Lung (tissue), 12 donors: Measurements from ENCODE around the gene KIAA2012. TPM values are rescaled to one million over a fixed set of nuclear protein-coding genes. Genes with fewer than 3 reads are reported as not detected.

Source experiments
- ATAC-seq: fragments of 200-7000 bp; cut with Tn5 transposase; one replicate; pipeline ENCODE4 v1.9.1; 2020; ENCODE audit warnings: moderate number of reproducible peaks; ENCODE audit not compliant: insufficient read depth, low FRiP score
- DNase-seq, 3 donors: peaks; one replicate each; pipeline ENCODE4 v3.0.0-alpha.2; 2013 to 2017
- H3K27ac ChIP-seq, 2 donors: one replicate each; pipeline ENCODE4 v1.5.1; 2013; ENCODE audit warnings: mild to moderate bottlenecking in 2 of 2, moderate library complexity in 2 of 2, control low read depth in 1 of 2, inconsistent platforms in 1 of 2, low read depth in 1 of 2, low read length in 1 of 2
- H3K27me3 ChIP-seq, 3 donors: one replicate each; pipeline ENCODE4 v1.5.1; 2013; ENCODE audit warnings: low read length in 2 of 3; ENCODE audit not compliant: control insufficient read depth in 3 of 3, insufficient read depth in 3 of 3
- H3K36me3 ChIP-seq, 4 donors: one replicate each; pipeline ENCODE4 v1.5.1; 2013; ENCODE audit warnings: low read length in 4 of 4, mild to moderate bottlenecking in 1 of 4, moderate library complexity in 1 of 4; ENCODE audit not compliant: control insufficient read depth in 4 of 4, insufficient read depth in 4 of 4
- H3K4me1 ChIP-seq, 5 donors: one replicate each; pipeline ENCODE4 v1.5.1; 2013; ENCODE audit warnings: low read length in 5 of 5, mild to moderate bottlenecking in 2 of 5, moderate library complexity in 1 of 5; ENCODE audit not compliant: control insufficient read depth in 5 of 5, insufficient read depth in 5 of 5
- H3K4me3 ChIP-seq: one replicate; pipeline ENCODE4 v1.5.1; 2013; ENCODE audit warnings: mild to moderate bottlenecking, control low read depth, moderate library complexity
- H3K9ac ChIP-seq, 2 donors: one replicate each; pipeline ENCODE4 v1.5.1; 2013; ENCODE audit warnings: low read length in 2 of 2, control low read depth in 1 of 2; ENCODE audit not compliant: insufficient read depth in 1 of 2
- H3K9me3 ChIP-seq, 4 donors: one replicate each; pipeline ENCODE4 v1.5.1; 2013; ENCODE audit warnings: low read length in 3 of 4, mild to moderate bottlenecking in 1 of 4, moderate library complexity in 1 of 4; ENCODE audit not compliant: control insufficient read depth in 4 of 4, insufficient read depth in 3 of 4
- CTCF ChIP-seq: IDR thresholded peaks from 2 replicates; pipeline ENCODE4 v1.5.1; 2012; ENCODE audit warnings: mild to moderate bottlenecking; ENCODE audit errors: control extremely low read depth, extremely low read depth
- WGBS, 2 donors: extraction: QIAGEN DNeasy Blood & Tissue Kit; methylation state at CpG; one replicate each; pipeline ENCODE4 v1.1.7; 2013; 5-methylcytosine and 5-hydroxymethylcytosine counted together
- polyA plus RNA-seq, 2 donors: library from polyadenylated mRNA; stranded (reverse); fragments of 200-250 nt; gene quantifications; one replicate each; pipeline ENCODE4 v1.2.1, GENCODE V29; 2013
- total RNA-seq, 2 donors: library from RNA; depleted of rRNA in 1 of 2; stranded (reverse); fragments of >200 nt in 1 of 2; gene quantifications; one replicate each; pipeline ENCODE4 v1.2.1, GENCODE V29; 2014 to 2021
- donor health status: control.
- donor health status: control.
- donor health status: Bipolar disorder and iron deficiency.
- donor health status: healthy.
- donor health status: DM: yes; HTN: yes; CAD: no.

KIAA2012 gene
- total and polyA plus RNA-seq, 4 donors, result 0.69 to 8.5 (median 3.6) TPM

DNA sequence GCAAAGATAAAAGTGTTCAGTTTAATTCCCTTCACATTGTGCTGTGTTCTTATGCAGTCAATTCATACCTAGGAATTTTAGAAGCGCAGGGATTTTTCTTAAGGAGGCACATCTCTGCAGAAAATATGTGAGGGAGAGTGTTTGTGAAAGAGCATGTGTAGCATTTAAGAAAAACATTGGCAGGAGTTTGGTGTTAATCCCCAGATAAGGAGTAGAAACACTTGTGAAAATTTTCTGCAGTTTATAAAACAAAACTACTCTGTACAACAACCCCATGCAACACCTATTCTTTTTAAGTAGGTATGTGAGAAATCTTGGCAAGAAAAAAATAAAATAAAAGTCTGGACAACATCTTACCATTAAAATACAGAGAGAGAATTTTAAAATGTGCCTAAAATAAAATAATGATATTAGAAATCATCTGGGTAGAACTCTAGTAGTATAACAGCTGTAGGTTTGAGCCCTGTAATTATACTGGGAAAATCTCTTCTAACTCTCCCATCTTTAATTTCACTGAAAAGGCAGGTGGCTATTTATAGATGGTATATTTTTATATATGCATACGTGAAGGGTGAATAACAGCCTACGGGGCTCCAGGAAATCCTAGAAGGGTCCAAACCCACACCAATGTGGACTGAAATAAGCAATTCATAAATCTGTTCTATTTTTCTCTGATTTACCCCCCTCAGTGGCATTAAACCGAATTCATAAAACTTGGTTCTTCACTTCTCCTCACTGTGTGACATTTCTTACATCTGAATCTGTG is 32.8 kb upstream of the KIAA2012 start:
- Histone ChIP-seq H3K27ac (no peak overlapping the region), H3K27me3 (no peaks in the 10 kb centered on the region), H3K4me3 (no peak overlapping the region), H3K9ac (no peak overlapping the region), H3K4me1 (peaks cover 0 to 42% (median 13%) of the 10 kb centered on the region in 5 donors), H3K36me3 (peaks cover 0 to 17% (median 7%) of the 10 kb centered on the region in 4 donors), H3K9me3 (peaks cover 0 to 8% (median 0%) of the 10 kb centered on the region in 4 donors)
- 82 to 84% methylated on average over 4 of the region's 4 CpGs for WGBS, 2 donors
- no peak for ATAC-seq
- DNase-seq, result peak in 1 of 3 donors; percentile 68
- TF ChIP-seq CTCF, result no peak

DNA sequence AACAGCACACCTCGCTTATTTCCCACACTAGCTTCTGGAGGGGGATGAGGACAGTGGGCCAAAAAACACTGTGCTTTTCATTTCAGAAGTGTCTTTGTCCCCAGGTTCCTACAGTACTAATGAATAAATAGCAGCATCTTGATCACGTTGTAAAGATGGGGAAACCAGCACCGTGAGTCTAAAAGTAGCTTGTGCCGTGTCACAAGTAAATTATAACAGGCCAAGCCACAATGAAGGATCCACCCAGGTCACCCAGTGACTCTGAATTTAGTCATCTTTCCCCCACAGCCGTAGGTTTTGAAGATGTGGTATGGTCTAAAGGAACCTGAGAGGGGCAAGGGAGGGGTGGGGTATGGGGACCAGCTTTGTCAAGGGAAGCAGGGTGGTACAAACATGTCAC is 30.6 kb upstream of the KIAA2012 start:
- Histone ChIP-seq H3K9me3 (peaks cover 0 to 2% (median 0%) of the 10 kb centered on the region in 4 donors), H3K4me1 (peaks cover 0 to 32% (median 8%) of the 10 kb centered on the region in 5 donors), H3K4me3 (no peak overlapping the region), H3K27me3 (no peaks in the 10 kb centered on the region), H3K9ac (no peak overlapping the region), H3K36me3 (peaks cover 0 to 9% (median 0%) of the 10 kb centered on the region in 4 donors), H3K27ac (no peak overlapping the region)
- DNase-seq (no peak), ATAC-seq (no peak)
- no peak for TF ChIP-seq CTCF
- WGBS, 2 donors, result 91 to 94% methylated on average over 5 of the region's 5 CpGs

DNA sequence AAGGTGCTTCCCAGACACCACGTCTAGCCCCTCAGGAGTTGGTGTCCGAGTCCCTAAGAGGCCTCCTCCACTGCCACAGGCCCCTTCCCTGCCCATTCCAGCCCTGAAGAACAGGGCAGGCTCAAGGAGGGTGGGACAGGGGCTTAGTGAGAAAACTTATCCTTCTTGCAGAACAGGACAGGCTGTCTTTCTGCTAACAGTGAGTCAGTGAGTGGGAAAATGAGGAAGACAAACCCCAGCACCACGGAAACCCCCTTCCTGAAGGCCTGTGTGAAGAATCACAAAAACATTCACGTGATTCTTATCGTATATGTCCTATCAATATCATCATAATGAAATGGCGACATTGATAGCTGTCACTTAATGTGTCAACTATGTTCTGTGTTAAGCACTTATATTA is 29.6 kb upstream of the KIAA2012 start:
- DNase-seq (no peak), ATAC-seq (no peak)
- WGBS, 2 donors, result 70 to 74% methylated on average over 6 of the region's 6 CpGs
- H3K27ac ChIP-seq, result no peak overlapping the region
- H3K27me3 ChIP-seq, result no peaks in the 10 kb centered on the region
- no peak for TF ChIP-seq CTCF
- peaks cover 0 to 8% (median 0%) of the 10 kb centered on the region in 4 donors for H3K36me3 ChIP-seq
- peaks cover 0 to 2% (median 0%) of the 10 kb centered on the region in 4 donors for H3K9me3 ChIP-seq
- H3K9ac ChIP-seq, result no peak overlapping the region
- H3K4me1 ChIP-seq, result peaks cover 0 to 22% (median 8%) of the 10 kb centered on the region in 5 donors
- H3K4me3 ChIP-seq, result no peak overlapping the region

DNA sequence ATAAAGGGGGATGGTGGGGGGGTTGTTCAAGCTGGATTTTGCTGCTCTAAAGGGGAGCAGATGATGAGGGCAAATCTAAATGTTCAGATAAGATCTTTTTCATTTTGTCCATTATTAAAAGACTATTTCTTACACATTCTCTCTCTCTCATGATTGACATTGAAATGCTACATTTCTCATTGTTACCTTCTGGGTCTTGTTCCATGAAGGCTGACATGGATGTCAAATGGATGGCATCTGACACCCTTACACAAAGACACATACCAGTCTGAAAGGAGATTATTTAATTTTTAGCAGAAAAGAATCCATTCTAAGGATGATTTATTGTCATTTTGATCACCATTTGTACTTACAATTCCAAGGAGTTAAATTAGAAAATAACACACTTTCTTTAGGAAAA is 28.3 kb upstream of the KIAA2012 start:
- Histone ChIP-seq H3K4me3 (no peak overlapping the region), H3K27me3 (no peaks in the 10 kb centered on the region), H3K9ac (no peak overlapping the region), H3K9me3 (peaks cover 0 to 2% (median 0%) of the 10 kb centered on the region in 4 donors), H3K27ac (no peak overlapping the region), H3K4me1 (peaks cover 0 to 10% (median 0%) of the 10 kb centered on the region in 5 donors), H3K36me3 (peaks cover 0 to 4% (median 0%) of the 10 kb centered on the region in 4 donors)
- ATAC-seq (no peak), DNase-seq (no peak)
- no peak for TF ChIP-seq CTCF
